Measurements from ENCODE around the gene PHF1.

DNA sequence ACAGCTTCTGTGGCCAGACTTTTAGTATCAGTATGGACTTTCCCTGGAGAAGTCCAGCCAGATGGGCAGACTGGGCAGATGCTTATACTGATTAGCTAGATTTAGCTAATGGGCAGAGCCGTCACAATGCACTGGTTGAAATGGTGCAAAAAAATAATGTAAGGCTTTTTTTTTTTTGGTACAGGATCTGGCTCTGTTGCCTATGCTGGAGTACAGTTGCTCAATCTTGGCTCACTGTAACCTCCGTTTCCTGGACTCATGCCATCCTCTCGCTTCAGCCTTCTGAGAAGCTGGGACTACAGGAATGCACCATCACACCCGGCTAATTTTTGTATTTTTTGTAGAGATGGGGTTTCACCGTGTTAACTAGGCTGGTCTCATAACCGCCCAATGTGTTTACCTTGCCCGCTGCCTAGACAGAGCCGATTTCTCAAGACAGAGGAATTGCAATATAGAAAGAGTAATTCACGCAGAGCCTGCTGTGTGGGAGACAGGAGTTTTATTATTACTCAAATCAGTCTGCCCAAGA lies 35.6 kb upstream of the PHF1 start:
- TF ChIP-seq, protein P1, sequence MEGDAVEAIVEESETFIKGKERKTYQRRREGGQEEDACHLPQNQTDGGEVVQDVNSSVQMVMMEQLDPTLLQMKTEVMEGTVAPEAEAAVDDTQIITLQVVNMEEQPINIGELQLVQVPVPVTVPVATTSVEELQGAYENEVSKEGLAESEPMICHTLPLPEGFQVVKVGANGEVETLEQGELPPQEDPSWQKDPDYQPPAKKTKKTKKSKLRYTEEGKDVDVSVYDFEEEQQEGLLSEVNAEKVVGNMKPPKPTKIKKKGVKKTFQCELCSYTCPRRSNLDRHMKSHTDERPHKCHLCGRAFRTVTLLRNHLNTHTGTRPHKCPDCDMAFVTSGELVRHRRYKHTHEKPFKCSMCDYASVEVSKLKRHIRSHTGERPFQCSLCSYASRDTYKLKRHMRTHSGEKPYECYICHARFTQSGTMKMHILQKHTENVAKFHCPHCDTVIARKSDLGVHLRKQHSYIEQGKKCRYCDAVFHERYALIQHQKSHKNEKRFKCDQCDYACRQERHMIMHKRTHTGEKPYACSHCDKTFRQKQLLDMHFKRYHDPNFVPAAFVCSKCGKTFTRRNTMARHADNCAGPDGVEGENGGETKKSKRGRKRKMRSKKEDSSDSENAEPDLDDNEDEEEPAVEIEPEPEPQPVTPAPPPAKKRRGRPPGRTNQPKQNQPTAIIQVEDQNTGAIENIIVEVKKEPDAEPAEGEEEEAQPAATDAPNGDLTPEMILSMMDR (IDR thresholded peaks at IDR 0.05), result no peak
- TF ChIP-seq EP300 (IDR thresholded peaks at IDR 0.05), result no peak
- peak; percentile 35 to 53 for TF ChIP-seq POLR2AphosphoS5 (IDR thresholded peaks at IDR 0.05)
- TF ChIP-seq POLR2A (IDR thresholded peaks at IDR 0.05; ENCODE audit: low read depth), result no peak

Data from esophagus muscularis mucosa (tissue), 4 donors.